Fibroblast of skin of left biceps (primary cell): Measurements from ENCODE around the gene TAF11L5.
"Not testable (repeated sequence)": the region's sequence is repeated elsewhere in the genome, so short reads cannot be mapped to it uniquely, and the experiment has no call there.

Source experiments
- DNase-seq, 2 experiments: peaks; one replicate each; pipeline ENCODE4 v3.0.0-alpha.2; 2013; ENCODE audit warnings: low read depth in 2 of 2

The TAF11L5 gene

GRCh38 chr5:17524935-17525334 is at the start of gene TAF11L5:
TSS of gene TAF11L5 (plus strand) at chr5:17525235.
- DNase-seq, result not testable (repeated sequence)

GRCh38 chr5:17477043-17477442 is 48.0 kb upstream of the TAF11L5 start:
- no peak for DNase-seq

GRCh38 chr5:17477573-17478265 is 47.3 kb upstream of the TAF11L5 start:
- no peak for DNase-seq

- DNase-seq, result no peak
These were observed 43.7 kb upstream of the TAF11L5 start for GRCh38 chr5:17481378-17481777.

GRCh38 chr5:17482790-17483189 is 42.2 kb upstream of the TAF11L5 start:
- no peak for DNase-seq

GRCh38 chr5:17486464-17487173 is 38.4 kb upstream of the TAF11L5 start:
- DNase-seq, result not testable (repeated sequence)

GRCh38 chr5:17487174-17487512 is 37.9 kb upstream of the TAF11L5 start:
- DNase-seq, result no peak

GRCh38 chr5:17491257-17491656 is 33.8 kb upstream of the TAF11L5 start:
- DNase-seq, result not testable (repeated sequence)

- no peak for DNase-seq
These were observed 32.3 kb upstream of the TAF11L5 start for GRCh38 chr5:17492770-17493169.

GRCh38 chr5:17497446-17497845 is 27.6 kb upstream of the TAF11L5 start:
- no peak for DNase-seq

GRCh38 chr5:17497931-17498330 is 27.1 kb upstream of the TAF11L5 start, which contains the start of gene TAF11L2:
TSS of gene TAF11L2 (plus strand) at chr5:17498231.
- DNase-seq, result not testable (repeated sequence)

- no peak for DNase-seq
These were observed 13.2 kb upstream of the TAF11L5 start for GRCh38 chr5:17511775-17512325.

GRCh38 chr5:17517526-17517925 is 7.5 kb upstream of the TAF11L5 start:
- DNase-seq, result not testable (repeated sequence)

- not testable (repeated sequence) for DNase-seq
These were observed 7.0 kb upstream of the TAF11L5 start, which contains the start of gene TAF11L3 for GRCh38 chr5:17518067-17518466. TSS of gene TAF11L3 (plus strand) at chr5:17518367.

- DNase-seq, result not testable (repeated sequence)
These were observed 5.5 kb upstream of the TAF11L5 start for GRCh38 chr5:17519508-17519907.

GRCh38 chr5:17521501-17521900 is 3.5 kb upstream of the TAF11L5 start, which contains the start of gene TAF11L4:
TSS of gene TAF11L4 (plus strand) at chr5:17521801.
- not testable (repeated sequence) for DNase-seq

GRCh38 chr5:17526504-17526903 is 1.5 kb downstream of the TAF11L5 start:
- not testable (repeated sequence) for DNase-seq

- DNase-seq, result not testable (repeated sequence)
These were observed 3.3 kb downstream of the TAF11L5 start, which contains the start of gene TAF11L6 for GRCh38 chr5:17528369-17528768. TSS of gene TAF11L6 (plus strand) at chr5:17528669.
